Measurements from ENCODE around the gene RAB22A. TPM values are rescaled to one million over a fixed set of nuclear protein-coding genes. Genes with fewer than 3 reads are reported as not detected.

Gene RAB22A
- total and polyA plus RNA-seq, 2 of the 4 experiments (the other 2 are of a cell fraction), result 8.2 to 8.4 TPM

DNA sequence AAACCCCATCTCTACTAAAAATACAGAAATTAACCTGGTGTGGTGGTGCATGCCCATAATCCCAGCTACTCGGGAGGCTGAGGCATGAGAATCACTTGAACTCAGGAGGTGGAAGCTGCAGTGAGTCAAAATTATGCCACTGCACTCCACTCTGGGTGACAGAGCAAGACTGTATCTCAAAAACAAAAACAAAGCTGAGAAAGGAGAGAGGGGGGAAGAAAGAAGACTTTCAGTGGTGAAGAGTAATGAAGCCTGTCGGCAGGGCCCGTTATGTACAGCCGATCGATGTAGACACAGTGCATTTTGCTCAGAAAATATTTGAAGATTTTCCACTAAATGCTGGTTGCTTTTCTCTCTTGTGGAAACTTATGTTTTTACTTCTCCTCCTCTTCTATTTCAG is 93.3 kb downstream of the RAB22A start:
- H3K9ac ChIP-seq (ENCODE audit: low read depth, low read length), result no peak overlapping the region
- no peak overlapping the region for H2AK9ac ChIP-seq (replicated peaks; ENCODE audit: low read depth, low read length, poor library complexity)
- H4K20me1 ChIP-seq (ENCODE audit: insufficient read depth, low read length), result peaks cover 95% of the 10 kb centered on the region
- H2AK5ac ChIP-seq (ENCODE audit: low read depth, low read length), result no peak overlapping the region
- peaks cover 18% of the 10 kb centered on the region for H3K9me1 ChIP-seq (ENCODE audit: insufficient read depth, low read length)
- H2AFZ ChIP-seq (replicated peaks; ENCODE audit: low read length, poor library complexity), result no peak overlapping the region
- no peak overlapping the region for H2BK5ac ChIP-seq (ENCODE audit: low read depth, low read length, poor library complexity, severe bottlenecking)
- H3K23ac ChIP-seq (ENCODE audit: low read depth, low read length), result no peak overlapping the region
- no peak overlapping the region for H3K56ac ChIP-seq (ENCODE audit: extremely low read depth, insufficient read depth, low read length)
- no peak overlapping the region for H2BK120ac ChIP-seq (ENCODE audit: low read depth, low read length)
- DNase-seq, result no peak
- H3K4me1 ChIP-seq (ENCODE audit: control insufficient read depth, insufficient read depth, low read length), result peaks cover 4% of the 10 kb centered on the region
- no peak overlapping the region for H4K91ac ChIP-seq (ENCODE audit: insufficient read depth, low read depth, low read length)
- no peak overlapping the region for H3K4me2 ChIP-seq (ENCODE audit: low read depth, low read length)
- H3K18ac ChIP-seq (ENCODE audit: low read depth, low read length), result no peak overlapping the region
- no peaks in the 10 kb centered on the region for H3K27me3 ChIP-seq (ENCODE audit: control insufficient read depth, insufficient read depth, low read length)
- H3K4ac ChIP-seq (ENCODE audit: low read depth, low read length), result no peak overlapping the region
- no peak overlapping the region for H4K5ac ChIP-seq (ENCODE audit: low read depth, low read length)
- POLR2A ChIA-PET (ENCODE audit: unreplicated experiment), result no interaction called here
- H2BK20ac ChIP-seq (ENCODE audit: low read depth, low read length), result no peak overlapping the region
- WGBS, 2 experiments (ENCODE audit: extremely low coverage in 2 of 2, insufficient read length in 1 of 2), result 94% methylated on average over 3 of the region's 5 CpGs; no CpG with 5 or more reads in 1 of the 2 experiments
- H3K27ac ChIP-seq (ENCODE audit: insufficient read depth, low read length), result no peak overlapping the region
- no peak overlapping the region for H2BK15ac ChIP-seq (ENCODE audit: low read depth, low read length)
- no peak for ATAC-seq (ENCODE audit: low read depth)
- peaks cover 39 to 74% of the 10 kb centered on the region in 2 experiments for H3K79me1 ChIP-seq (ENCODE audit: low read depth in 1 of 2, low read length in 2 of 2)
- CTCF ChIA-PET, result no interaction called here
- dilution Hi-C loops (cut with HindIII; ENCODE audit: low sequenced_read_pairs, unreplicated experiment) (no loop called here), intact Hi-C loops (cut with micrococcal nuclease) (no loop called here), in situ Hi-C loops (cut with MboI; ENCODE audit: low sequenced_read_pairs) (no loop called here)
- H3K4me3 ChIP-seq (ENCODE audit: insufficient read depth, low read depth, low read length), result no peak overlapping the region
- no peaks in the 10 kb centered on the region for H3K9me3 ChIP-seq (ENCODE audit: control insufficient read depth, insufficient read depth, low read length)
- H4K8ac ChIP-seq (ENCODE audit: low read depth in 2 of 2, low read length in 2 of 2), result no peak overlapping the region
- BruUV-seq (replicated peaks), result no TSS peak
- no peak for TF ChIP-seq POLR2A (IDR thresholded peaks at IDR 0.05; ENCODE audit: low read depth, low read length)
- TF ChIP-seq RAD21 (IDR thresholded peaks at IDR 0.05; ENCODE audit: low read length), result no peak
- TF ChIP-seq RFX5 (IDR thresholded peaks at IDR 0.05; ENCODE audit: low read depth, low read length), result no peak
- TF ChIP-seq CHD1 (IDR thresholded peaks at IDR 0.05; ENCODE audit: low read depth, low read length), result no peak
- TF ChIP-seq NFE2L2 (IDR thresholded peaks at IDR 0.05; ENCODE audit: low read depth, low read length), result no peak
- TF ChIP-seq, protein P1, sequence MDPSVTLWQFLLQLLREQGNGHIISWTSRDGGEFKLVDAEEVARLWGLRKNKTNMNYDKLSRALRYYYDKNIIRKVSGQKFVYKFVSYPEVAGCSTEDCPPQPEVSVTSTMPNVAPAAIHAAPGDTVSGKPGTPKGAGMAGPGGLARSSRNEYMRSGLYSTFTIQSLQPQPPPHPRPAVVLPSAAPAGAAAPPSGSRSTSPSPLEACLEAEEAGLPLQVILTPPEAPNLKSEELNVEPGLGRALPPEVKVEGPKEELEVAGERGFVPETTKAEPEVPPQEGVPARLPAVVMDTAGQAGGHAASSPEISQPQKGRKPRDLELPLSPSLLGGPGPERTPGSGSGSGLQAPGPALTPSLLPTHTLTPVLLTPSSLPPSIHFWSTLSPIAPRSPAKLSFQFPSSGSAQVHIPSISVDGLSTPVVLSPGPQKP (IDR thresholded peaks at IDR 0.05; ENCODE audit: borderline replicate concordance, low read depth, low read length), result no peak
- TF ChIP-seq FOS (IDR thresholded peaks at IDR 0.05; ENCODE audit: low read depth, low read length), result no peak
- TF ChIP-seq MAFK (IDR thresholded peaks at IDR 0.05; ENCODE audit: low read depth, low read length), result no peak
- no peak for TF ChIP-seq RCOR1 (IDR thresholded peaks at IDR 0.05; ENCODE audit: insufficient replicate concordance, low read length)
- TF ChIP-seq, protein P2, sequence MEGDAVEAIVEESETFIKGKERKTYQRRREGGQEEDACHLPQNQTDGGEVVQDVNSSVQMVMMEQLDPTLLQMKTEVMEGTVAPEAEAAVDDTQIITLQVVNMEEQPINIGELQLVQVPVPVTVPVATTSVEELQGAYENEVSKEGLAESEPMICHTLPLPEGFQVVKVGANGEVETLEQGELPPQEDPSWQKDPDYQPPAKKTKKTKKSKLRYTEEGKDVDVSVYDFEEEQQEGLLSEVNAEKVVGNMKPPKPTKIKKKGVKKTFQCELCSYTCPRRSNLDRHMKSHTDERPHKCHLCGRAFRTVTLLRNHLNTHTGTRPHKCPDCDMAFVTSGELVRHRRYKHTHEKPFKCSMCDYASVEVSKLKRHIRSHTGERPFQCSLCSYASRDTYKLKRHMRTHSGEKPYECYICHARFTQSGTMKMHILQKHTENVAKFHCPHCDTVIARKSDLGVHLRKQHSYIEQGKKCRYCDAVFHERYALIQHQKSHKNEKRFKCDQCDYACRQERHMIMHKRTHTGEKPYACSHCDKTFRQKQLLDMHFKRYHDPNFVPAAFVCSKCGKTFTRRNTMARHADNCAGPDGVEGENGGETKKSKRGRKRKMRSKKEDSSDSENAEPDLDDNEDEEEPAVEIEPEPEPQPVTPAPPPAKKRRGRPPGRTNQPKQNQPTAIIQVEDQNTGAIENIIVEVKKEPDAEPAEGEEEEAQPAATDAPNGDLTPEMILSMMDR (conservative IDR thresholded peaks at IDR 0.05; ENCODE audit: low read depth, low read length), result no peak
- no peak for TF ChIP-seq BHLHE40 (IDR thresholded peaks at IDR 0.05; ENCODE audit: low read depth, low read length)
- TF ChIP-seq MXI1 (IDR thresholded peaks at IDR 0.05; ENCODE audit: borderline replicate concordance, low read depth, low read length), result no peak
- TF ChIP-seq SMC3 (IDR thresholded peaks at IDR 0.05; ENCODE audit: low read depth, low read length), result no peak
- TF ChIP-seq MAZ (IDR thresholded peaks at IDR 0.05; ENCODE audit: borderline replicate concordance, low read depth, low read length), result no peak
- TF ChIP-seq USF2 (IDR thresholded peaks at IDR 0.05; ENCODE audit: low read depth, low read length), result no peak
- TF ChIP-seq CEBPB (IDR thresholded peaks at IDR 0.05; ENCODE audit: low read depth, low read length), result no peak
- no peak overlapping the region for H3K14ac ChIP-seq (replicated peaks; ENCODE audit: low read depth, low read length)
- no peaks in the 10 kb centered on the region for H3K36me3 ChIP-seq (ENCODE audit: control insufficient read depth, insufficient read depth, low read length)

All from IMR-90 (cell line).